Measurements from ENCODE around the gene ANKS1B. TPM values are rescaled to one million over a fixed set of nuclear protein-coding genes. Genes with fewer than 3 reads are reported as not detected.

Gene ANKS1B
- total RNA-seq, 1 experiment from 2014 or later, result 9.7 TPM

DNA sequence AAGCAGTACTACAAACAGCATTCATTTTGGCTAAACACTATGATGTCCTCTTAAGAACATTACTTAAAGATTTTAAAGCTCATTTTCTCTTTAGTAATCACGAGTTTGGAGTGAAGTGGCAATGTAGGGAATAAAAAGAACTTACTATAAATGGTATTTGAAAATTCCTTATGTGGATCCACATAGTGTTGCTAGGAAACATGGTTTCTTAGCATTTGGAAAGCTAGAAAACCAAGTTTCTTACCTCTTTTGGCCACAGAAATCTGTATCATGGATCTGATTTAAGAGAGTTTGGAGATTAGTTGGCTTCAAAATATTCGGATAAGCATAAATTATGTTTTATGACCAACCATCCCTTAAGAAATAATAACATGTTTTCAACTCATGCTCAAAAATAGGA, 674.9 kb downstream of the ANKS1B start:
- Histone ChIP-seq H3K9me3 (ENCODE audit: control insufficient read depth, insufficient read depth, low read depth, low read length) (no peaks in the 10 kb centered on the region), H3K27me3 (ENCODE audit: control insufficient read depth, insufficient read depth, low read length) (no peaks in the 10 kb centered on the region), H3K36me3 (ENCODE audit: control insufficient read depth, insufficient read depth, low read length) (no peaks in the 10 kb centered on the region), H3K27ac (ENCODE audit: low read length) (no peak overlapping the region), H3K4me3 (ENCODE audit: low read depth in 2 of 2, low read length in 2 of 2) (no peak overlapping the region), H3K4me1 (ENCODE audit: control insufficient read depth, insufficient read depth, low read length) (no peaks in the 10 kb centered on the region)
- intact Hi-C loops (cut with micrococcal nuclease; ENCODE audit: unreplicated experiment), result no loop called here
- BruUV-seq (replicated peaks), result no TSS peak
- CTCF ChIA-PET, result no interaction called here
- ATAC-seq, result no peak
- in situ Hi-C loops (cut with HindIII; ENCODE audit: low pct_unique_long_range_greater_than_20kb, low sequenced_read_pairs), result no loop called here
- TF ChIP-seq POLR2AphosphoS5 (IDR thresholded peaks at IDR 0.05; ENCODE audit: low read depth, low read length) (no peak), SIN3A (IDR thresholded peaks at IDR 0.05; ENCODE audit: borderline replicate concordance, insufficient read depth, low read depth, low read length) (no peak), TCF7L2 (IDR thresholded peaks at IDR 0.05; ENCODE audit: low read depth, low read length) (no peak), REST (IDR thresholded peaks at IDR 0.05; ENCODE audit: insufficient read depth in 1 of 2, low read depth in 2 of 2, low read length in 1 of 2) (no peak)
- TF ChIP-seq, protein P1, sequence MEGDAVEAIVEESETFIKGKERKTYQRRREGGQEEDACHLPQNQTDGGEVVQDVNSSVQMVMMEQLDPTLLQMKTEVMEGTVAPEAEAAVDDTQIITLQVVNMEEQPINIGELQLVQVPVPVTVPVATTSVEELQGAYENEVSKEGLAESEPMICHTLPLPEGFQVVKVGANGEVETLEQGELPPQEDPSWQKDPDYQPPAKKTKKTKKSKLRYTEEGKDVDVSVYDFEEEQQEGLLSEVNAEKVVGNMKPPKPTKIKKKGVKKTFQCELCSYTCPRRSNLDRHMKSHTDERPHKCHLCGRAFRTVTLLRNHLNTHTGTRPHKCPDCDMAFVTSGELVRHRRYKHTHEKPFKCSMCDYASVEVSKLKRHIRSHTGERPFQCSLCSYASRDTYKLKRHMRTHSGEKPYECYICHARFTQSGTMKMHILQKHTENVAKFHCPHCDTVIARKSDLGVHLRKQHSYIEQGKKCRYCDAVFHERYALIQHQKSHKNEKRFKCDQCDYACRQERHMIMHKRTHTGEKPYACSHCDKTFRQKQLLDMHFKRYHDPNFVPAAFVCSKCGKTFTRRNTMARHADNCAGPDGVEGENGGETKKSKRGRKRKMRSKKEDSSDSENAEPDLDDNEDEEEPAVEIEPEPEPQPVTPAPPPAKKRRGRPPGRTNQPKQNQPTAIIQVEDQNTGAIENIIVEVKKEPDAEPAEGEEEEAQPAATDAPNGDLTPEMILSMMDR (IDR thresholded peaks at IDR 0.05), result no peak
- no peak for DNase-seq (ENCODE audit: low read depth, low spot score)
- POLR2A ChIA-PET, result no interaction called here

GRCh38 chr12:99302874-99303273, 681.9 kb downstream of the ANKS1B start:
- ChIA-PET CTCF (no interaction called here), POLR2A (no interaction called here)
- in situ Hi-C loops (cut with HindIII; ENCODE audit: low pct_unique_long_range_greater_than_20kb, low sequenced_read_pairs), result no loop called here
- Histone ChIP-seq H3K4me1 (ENCODE audit: control insufficient read depth, insufficient read depth, low read length) (no peaks in the 10 kb centered on the region), H3K9me3 (ENCODE audit: control insufficient read depth, insufficient read depth, low read depth, low read length) (no peaks in the 10 kb centered on the region), H3K27ac (ENCODE audit: low read length) (no peak overlapping the region), H3K27me3 (ENCODE audit: control insufficient read depth, insufficient read depth, low read length) (no peaks in the 10 kb centered on the region), H3K4me3 (ENCODE audit: low read depth in 2 of 2, low read length in 2 of 2) (no peak overlapping the region), H3K36me3 (ENCODE audit: control insufficient read depth, insufficient read depth, low read length) (no peaks in the 10 kb centered on the region)
- TF ChIP-seq SIN3A (IDR thresholded peaks at IDR 0.05; ENCODE audit: borderline replicate concordance, insufficient read depth, low read depth, low read length) (no peak), TCF7L2 (IDR thresholded peaks at IDR 0.05; ENCODE audit: low read depth, low read length) (no peak), REST (IDR thresholded peaks at IDR 0.05; ENCODE audit: insufficient read depth in 1 of 2, low read depth in 2 of 2, low read length in 1 of 2) (no peak), POLR2AphosphoS5 (IDR thresholded peaks at IDR 0.05; ENCODE audit: low read depth, low read length) (no peak)
- TF ChIP-seq, protein P1 (IDR thresholded peaks at IDR 0.05), result no peak
- DNase-seq (ENCODE audit: low read depth, low spot score) (no peak), ATAC-seq (no peak)
- intact Hi-C loops (cut with micrococcal nuclease; ENCODE audit: unreplicated experiment), result no loop called here
- no TSS peak for BruUV-seq (replicated peaks)
